Activated CD4-positive, alpha-beta T cell treated with anti-CD3 and anti-CD28 coated beads for 4 hours (primary cell): Measurements from ENCODE around the gene ZCCHC24.

Experiments
- DNase-seq, 2 donors: peaks; one replicate each; pipeline ENCODE4 v3.0.0-alpha.2; 2020

The ZCCHC24 gene

GRCh38 chr10:79430936-79431335, 14.5 kb downstream of the ZCCHC24 start:
- DNase-seq: no peak

GRCh38 chr10:79430325-79430905, 15.0 kb downstream of the ZCCHC24 start:
- DNase-seq: no peak

GRCh38 chr10:79429751-79430150, 15.7 kb downstream of the ZCCHC24 start:
- no peak for DNase-seq

GRCh38 chr10:79427965-79428364, 17.5 kb downstream of the ZCCHC24 start:
- no peak for DNase-seq

GRCh38 chr10:79425074-79425532, 20.3 kb downstream of the ZCCHC24 start:
- DNase-seq: no peak

GRCh38 chr10:79424221-79425073, 21.0 kb downstream of the ZCCHC24 start:
- DNase-seq: no peak

- DNase-seq: no peak
These were observed 23.1 kb downstream of the ZCCHC24 start for GRCh38 chr10:79422178-79422892.

GRCh38 chr10:79420974-79421688, 24.3 kb downstream of the ZCCHC24 start:
- DNase-seq: no peak

- DNase-seq: no peak
These were observed 26.4 kb downstream of the ZCCHC24 start for GRCh38 chr10:79418886-79419595.

- no peak for DNase-seq
These were observed 27.1 kb downstream of the ZCCHC24 start for GRCh38 chr10:79418274-79418673.

- DNase-seq: no peak
These were observed 27.7 kb downstream of the ZCCHC24 start for GRCh38 chr10:79417731-79418130.

GRCh38 chr10:79417266-79417665, 28.2 kb downstream of the ZCCHC24 start:
- no peak for DNase-seq

- DNase-seq: no peak
These were observed 28.7 kb downstream of the ZCCHC24 start for GRCh38 chr10:79416578-79417255.

- no peak for DNase-seq
These were observed 29.5 kb downstream of the ZCCHC24 start for GRCh38 chr10:79415736-79416577.

- no peak for DNase-seq
These were observed 30.7 kb downstream of the ZCCHC24 start for GRCh38 chr10:79414714-79415113.

GRCh38 chr10:79413196-79413595, 32.2 kb downstream of the ZCCHC24 start:
- no peak for DNase-seq

GRCh38 chr10:79412516-79412915, 32.9 kb downstream of the ZCCHC24 start:
- no peak for DNase-seq

- no peak for DNase-seq
These were observed 33.6 kb downstream of the ZCCHC24 start for GRCh38 chr10:79411546-79412495.

GRCh38 chr10:79410315-79411094, 34.9 kb downstream of the ZCCHC24 start:
- no peak for DNase-seq
